Neural cell (in vitro differentiated cells): ENCODE results near the gene KRT39. TPM values are rescaled to one million over a fixed set of nuclear protein-coding genes. Genes with fewer than 3 reads are reported as not detected.
A peak's percentile ranks its signal among the peaks of the same experiment; 100 is the strongest.

ENCODE experiments used
- H2AFZ ChIP-seq: fragments of 200-600, 300-800 bp; sonication (generic), shearing (Covaris generic); 2 replicates; pipeline ENCODE4 v1.6.0; 2014; ENCODE audit warnings: low read depth, mild to moderate bottlenecking, antibody characterized with exemption, low read length, moderate library complexity
- H3F3A ChIP-seq: fragments of 200-600 bp; shearing (Covaris generic); 2 replicates; pipeline ENCODE4 v1.6.1; 2016; ENCODE audit warnings: mild to moderate bottlenecking, moderate library complexity, mixed read lengths, antibody characterized with exemption, low read length; ENCODE audit not compliant: insufficient read depth, poor library complexity, severe bottlenecking
- H3K27ac ChIP-seq: fragments of 200-600, 300-800 bp; sonication (generic), shearing (Covaris generic); 2 replicates; pipeline ENCODE4 v1.5.1; 2014; ENCODE audit warnings: mild to moderate bottlenecking, low read length, moderate library complexity
- H3K27me3 ChIP-seq: fragments of 300-800, 200-600 bp; sonication (generic), shearing (Covaris generic); 2 replicates; pipeline ENCODE4 v1.6.0; 2014; ENCODE audit warnings: mild to moderate bottlenecking, low read depth, low read length, moderate library complexity; ENCODE audit not compliant: insufficient read depth
- H3K36me3 ChIP-seq: fragments of 300-800, 200-600 bp; sonication (generic), shearing (Covaris generic); 2 replicates; pipeline ENCODE4 v1.5.1; 2014; ENCODE audit warnings: mild to moderate bottlenecking, antibody characterized with exemption, low read length, moderate library complexity; ENCODE audit not compliant: insufficient read depth
- H3K4me2 ChIP-seq: fragments of 300-800, 200-600 bp; sonication (generic), shearing (Covaris generic); 2 replicates; pipeline ENCODE4 v1.6.0; 2014; ENCODE audit warnings: mild to moderate bottlenecking, low read length
- H3K4me3 ChIP-seq: fragments of 300-800, 200-600 bp; sonication (generic), shearing (Covaris generic); 2 replicates; pipeline ENCODE4 v1.5.1; 2014; ENCODE audit warnings: mild to moderate bottlenecking, low read length, moderate library complexity
- H3K79me2 ChIP-seq: fragments of 200-600 bp; shearing (Covaris generic); replicated peaks from 2 replicates; pipeline ENCODE4 v1.6.0; 2014; ENCODE audit warnings: mild to moderate bottlenecking, low read length, moderate library complexity; ENCODE audit not compliant: insufficient read depth
- H3K9ac ChIP-seq: fragments of 300-800, 200-600 bp; sonication (generic), shearing (Covaris generic); 2 replicates; pipeline ENCODE4 v1.6.1; 2016; ENCODE audit warnings: mild to moderate bottlenecking, low read length, mixed read lengths
- H3K9me2 ChIP-seq: fragments of 200-600 bp; shearing (Covaris generic); 2 replicates; pipeline ENCODE4 v1.6.1; 2016; ENCODE audit warnings: mild to moderate bottlenecking, low read length, mixed read lengths; ENCODE audit not compliant: insufficient read depth
- H3K9me3 ChIP-seq: fragments of 200-600, 300-800 bp; sonication (generic), shearing (Covaris generic); 2 replicates; pipeline ENCODE4 v1.6.1; 2016; ENCODE audit warnings: mild to moderate bottlenecking, mixed run types, low read length, moderate library complexity, mixed read lengths
- H4K20me1 ChIP-seq: fragments of 200-600 bp; shearing (Covaris generic); 2 replicates; pipeline ENCODE4 v1.6.1; 2016; ENCODE audit warnings: mild to moderate bottlenecking, mixed run types; ENCODE audit not compliant: insufficient read depth
- EP300 ChIP-seq: fragments of 450-650 bp; conservative IDR thresholded peaks from 2 replicates; pipeline ENCODE4 v1.6.1; 2014; ENCODE audit warnings: antibody characterized with exemption, mild to moderate bottlenecking, moderate library complexity; ENCODE audit not compliant: poor library complexity, severe bottlenecking
- EZH2 ChIP-seq: fragments of 200-600, 300-800 bp; shearing (Covaris generic), sonication (generic); IDR thresholded peaks from 2 replicates; pipeline ENCODE4 v1.6.1; 2014; ENCODE audit warnings: antibody characterized with exemption, low read length, borderline replicate concordance, mild to moderate bottlenecking; ENCODE audit not compliant: insufficient read depth, poor library complexity, severe bottlenecking
- MXI1 ChIP-seq: fragments of 450-650 bp; conservative IDR thresholded peaks from 2 replicates; pipeline ENCODE4 v1.6.1; 2014; ENCODE audit warnings: antibody characterized with exemption, mild to moderate bottlenecking; ENCODE audit not compliant: poor library complexity, severe bottlenecking
- POLR2AphosphoS5 ChIP-seq: IDR thresholded peaks from 2 replicates; pipeline ENCODE4 v1.6.1; 2012
- RAD21 ChIP-seq: fragments of 450-650 bp; conservative IDR thresholded peaks from 2 replicates; pipeline ENCODE4 v1.6.1; 2014; ENCODE audit warnings: antibody characterized with exemption, mild to moderate bottlenecking, moderate library complexity
- SMC3 ChIP-seq: fragments of 450-650 bp; conservative IDR thresholded peaks from 2 replicates; pipeline ENCODE4 v1.6.1; 2014; ENCODE audit warnings: antibody characterized with exemption, mild to moderate bottlenecking, moderate library complexity; ENCODE audit not compliant: poor library complexity
- TAF1 ChIP-seq: IDR thresholded peaks from 2 replicates; pipeline ENCODE4 v1.6.1; 2012; ENCODE audit warnings: low read depth
- polyA plus RNA-seq: library from polyadenylated mRNA; depleted of rRNA; stranded (reverse); fragments of >200 nt; gene quantifications from 2 replicates; pipeline ENCODE4 v1.2.3, GENCODE V29; 2014
- TF ChIP-seq, protein P1 (sequence below): fragments of 450-650 bp; IDR thresholded peaks from 2 replicates; pipeline ENCODE4 v1.5.1; 2014; ENCODE audit warnings: antibody characterized with exemption, mild to moderate bottlenecking, moderate library complexity; ENCODE audit not compliant: poor library complexity, severe bottlenecking
- TF ChIP-seq, protein P2 (sequence below): IDR thresholded peaks from 2 replicates; pipeline ENCODE4 v1.6.1; 2012; ENCODE audit warnings: borderline replicate concordance

The KRT39 gene
- polyA plus RNA-seq, 1 donor from 2014 or later = not detected

GRCh38 chr17:40967582-40967981, 834 bp upstream of the KRT39 start:
- no peaks in the 10 kb centered on the region for H4K20me1 ChIP-seq
- no peaks in the 10 kb centered on the region for H3K79me2 ChIP-seq
- H3K27ac ChIP-seq = no peak overlapping the region
- TF ChIP-seq, protein P1, sequence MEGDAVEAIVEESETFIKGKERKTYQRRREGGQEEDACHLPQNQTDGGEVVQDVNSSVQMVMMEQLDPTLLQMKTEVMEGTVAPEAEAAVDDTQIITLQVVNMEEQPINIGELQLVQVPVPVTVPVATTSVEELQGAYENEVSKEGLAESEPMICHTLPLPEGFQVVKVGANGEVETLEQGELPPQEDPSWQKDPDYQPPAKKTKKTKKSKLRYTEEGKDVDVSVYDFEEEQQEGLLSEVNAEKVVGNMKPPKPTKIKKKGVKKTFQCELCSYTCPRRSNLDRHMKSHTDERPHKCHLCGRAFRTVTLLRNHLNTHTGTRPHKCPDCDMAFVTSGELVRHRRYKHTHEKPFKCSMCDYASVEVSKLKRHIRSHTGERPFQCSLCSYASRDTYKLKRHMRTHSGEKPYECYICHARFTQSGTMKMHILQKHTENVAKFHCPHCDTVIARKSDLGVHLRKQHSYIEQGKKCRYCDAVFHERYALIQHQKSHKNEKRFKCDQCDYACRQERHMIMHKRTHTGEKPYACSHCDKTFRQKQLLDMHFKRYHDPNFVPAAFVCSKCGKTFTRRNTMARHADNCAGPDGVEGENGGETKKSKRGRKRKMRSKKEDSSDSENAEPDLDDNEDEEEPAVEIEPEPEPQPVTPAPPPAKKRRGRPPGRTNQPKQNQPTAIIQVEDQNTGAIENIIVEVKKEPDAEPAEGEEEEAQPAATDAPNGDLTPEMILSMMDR = no peak
- TF ChIP-seq EZH2 = no peak
- no peak for TF ChIP-seq RAD21
- TF ChIP-seq MXI1 = no peak
- TF ChIP-seq SMC3 = no peak
- TF ChIP-seq EP300 = no peak
- TF ChIP-seq POLR2AphosphoS5 = no peak
- no peak for TF ChIP-seq TAF1
- H3F3A ChIP-seq = no peaks in the 10 kb centered on the region
- H3K9me3 ChIP-seq = no peaks in the 10 kb centered on the region
- H3K4me2 ChIP-seq = no peak overlapping the region
- H3K9me2 ChIP-seq = no peaks in the 10 kb centered on the region
- no peak overlapping the region for H3K4me3 ChIP-seq
- H3K27me3 ChIP-seq = no peaks in the 10 kb centered on the region
- no peak overlapping the region for H3K9ac ChIP-seq
- H3K36me3 ChIP-seq = no peaks in the 10 kb centered on the region
- H2AFZ ChIP-seq = no peak overlapping the region

DNA sequence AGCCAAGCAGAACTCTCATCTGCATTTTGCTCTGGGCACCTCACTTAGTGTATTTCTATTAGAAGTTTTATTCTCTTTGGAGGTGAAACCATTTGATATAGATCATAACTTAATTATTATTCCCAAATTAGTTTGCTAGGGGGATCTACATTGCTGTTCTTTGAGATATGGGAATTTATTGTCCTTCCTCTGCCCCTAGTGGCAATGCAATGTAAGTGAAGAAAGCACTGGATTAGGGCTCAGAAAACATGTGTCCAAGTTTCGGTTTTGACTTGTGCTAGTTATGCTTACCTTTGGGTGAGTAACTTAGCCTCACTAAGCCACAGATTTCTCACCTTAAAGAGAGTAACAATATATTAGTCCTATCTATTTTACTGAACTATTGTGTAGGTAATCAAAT, 2.9 kb downstream of the KRT39 start:
- H2AFZ ChIP-seq = no peak overlapping the region
- H3K4me2 ChIP-seq = no peak overlapping the region
- H3K27ac ChIP-seq = no peak overlapping the region
- H3K9me3 ChIP-seq = no peaks in the 10 kb centered on the region
- no peaks in the 10 kb centered on the region for H3K27me3 ChIP-seq
- no peaks in the 10 kb centered on the region for H3F3A ChIP-seq
- no peaks in the 10 kb centered on the region for H3K9me2 ChIP-seq
- H3K79me2 ChIP-seq = no peaks in the 10 kb centered on the region
- H3K4me3 ChIP-seq = no peak overlapping the region
- H3K36me3 ChIP-seq = no peaks in the 10 kb centered on the region
- TF ChIP-seq RAD21 (no peak), TAF1 (no peak), EZH2 (no peak), POLR2AphosphoS5 (no peak), EP300 (no peak), MXI1 (no peak), SMC3 (no peak)
- TF ChIP-seq, protein P2, sequence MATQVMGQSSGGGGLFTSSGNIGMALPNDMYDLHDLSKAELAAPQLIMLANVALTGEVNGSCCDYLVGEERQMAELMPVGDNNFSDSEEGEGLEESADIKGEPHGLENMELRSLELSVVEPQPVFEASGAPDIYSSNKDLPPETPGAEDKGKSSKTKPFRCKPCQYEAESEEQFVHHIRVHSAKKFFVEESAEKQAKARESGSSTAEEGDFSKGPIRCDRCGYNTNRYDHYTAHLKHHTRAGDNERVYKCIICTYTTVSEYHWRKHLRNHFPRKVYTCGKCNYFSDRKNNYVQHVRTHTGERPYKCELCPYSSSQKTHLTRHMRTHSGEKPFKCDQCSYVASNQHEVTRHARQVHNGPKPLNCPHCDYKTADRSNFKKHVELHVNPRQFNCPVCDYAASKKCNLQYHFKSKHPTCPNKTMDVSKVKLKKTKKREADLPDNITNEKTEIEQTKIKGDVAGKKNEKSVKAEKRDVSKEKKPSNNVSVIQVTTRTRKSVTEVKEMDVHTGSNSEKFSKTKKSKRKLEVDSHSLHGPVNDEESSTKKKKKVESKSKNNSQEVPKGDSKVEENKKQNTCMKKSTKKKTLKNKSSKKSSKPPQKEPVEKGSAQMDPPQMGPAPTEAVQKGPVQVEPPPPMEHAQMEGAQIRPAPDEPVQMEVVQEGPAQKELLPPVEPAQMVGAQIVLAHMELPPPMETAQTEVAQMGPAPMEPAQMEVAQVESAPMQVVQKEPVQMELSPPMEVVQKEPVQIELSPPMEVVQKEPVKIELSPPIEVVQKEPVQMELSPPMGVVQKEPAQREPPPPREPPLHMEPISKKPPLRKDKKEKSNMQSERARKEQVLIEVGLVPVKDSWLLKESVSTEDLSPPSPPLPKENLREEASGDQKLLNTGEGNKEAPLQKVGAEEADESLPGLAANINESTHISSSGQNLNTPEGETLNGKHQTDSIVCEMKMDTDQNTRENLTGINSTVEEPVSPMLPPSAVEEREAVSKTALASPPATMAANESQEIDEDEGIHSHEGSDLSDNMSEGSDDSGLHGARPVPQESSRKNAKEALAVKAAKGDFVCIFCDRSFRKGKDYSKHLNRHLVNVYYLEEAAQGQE = no peak
- TF ChIP-seq, protein P1 = peak; percentile 32
- no peaks in the 10 kb centered on the region for H4K20me1 ChIP-seq
- H3K9ac ChIP-seq = no peak overlapping the region
